GM12801 (cell line): Measurements from ENCODE around the gene HOMER2.

Source experiments
- CTCF ChIP-seq: IDR thresholded peaks from one replicate; pipeline ENCODE4 v1.5.1; 2011; ENCODE audit warnings: control low read depth; ENCODE audit not compliant: insufficient read length; ENCODE audit errors: extremely low read depth

The HOMER2 gene

GRCh38 chr15:82890995-82891390 is 61.5 kb downstream of the HOMER2 start:
- TF ChIP-seq CTCF: no peak

DNA sequence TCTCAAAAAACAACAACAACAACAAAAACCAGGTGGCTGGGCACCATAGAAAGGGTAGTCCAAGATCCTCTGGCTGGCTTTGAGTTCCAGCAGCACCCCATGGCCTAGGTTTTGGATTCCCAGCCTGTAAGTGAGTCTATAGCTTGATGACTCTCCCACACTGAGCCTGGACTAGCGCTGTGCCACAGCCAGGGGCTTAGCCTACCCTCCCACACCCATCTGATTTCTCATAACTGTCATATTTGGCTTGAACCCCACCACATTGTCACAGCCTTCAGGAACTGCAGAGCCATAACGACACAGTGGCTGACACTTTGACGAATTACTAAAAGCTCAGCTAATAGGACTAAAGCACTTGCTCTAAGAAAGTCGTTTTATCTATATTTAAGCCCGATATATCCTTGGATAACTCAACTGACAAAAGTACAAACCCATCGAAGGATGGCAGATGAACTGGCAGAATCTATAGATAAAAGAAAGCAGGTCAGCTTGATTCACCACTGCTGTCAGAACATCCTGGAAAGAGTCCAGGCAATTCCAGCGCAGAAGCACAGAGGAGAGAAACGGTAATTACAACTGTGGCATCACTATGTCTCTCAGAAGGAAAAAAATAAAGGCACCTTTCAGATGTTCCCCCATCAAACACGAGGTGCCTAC is 62.1 kb downstream of the HOMER2 start:
- no peak for TF ChIP-seq CTCF

DNA sequence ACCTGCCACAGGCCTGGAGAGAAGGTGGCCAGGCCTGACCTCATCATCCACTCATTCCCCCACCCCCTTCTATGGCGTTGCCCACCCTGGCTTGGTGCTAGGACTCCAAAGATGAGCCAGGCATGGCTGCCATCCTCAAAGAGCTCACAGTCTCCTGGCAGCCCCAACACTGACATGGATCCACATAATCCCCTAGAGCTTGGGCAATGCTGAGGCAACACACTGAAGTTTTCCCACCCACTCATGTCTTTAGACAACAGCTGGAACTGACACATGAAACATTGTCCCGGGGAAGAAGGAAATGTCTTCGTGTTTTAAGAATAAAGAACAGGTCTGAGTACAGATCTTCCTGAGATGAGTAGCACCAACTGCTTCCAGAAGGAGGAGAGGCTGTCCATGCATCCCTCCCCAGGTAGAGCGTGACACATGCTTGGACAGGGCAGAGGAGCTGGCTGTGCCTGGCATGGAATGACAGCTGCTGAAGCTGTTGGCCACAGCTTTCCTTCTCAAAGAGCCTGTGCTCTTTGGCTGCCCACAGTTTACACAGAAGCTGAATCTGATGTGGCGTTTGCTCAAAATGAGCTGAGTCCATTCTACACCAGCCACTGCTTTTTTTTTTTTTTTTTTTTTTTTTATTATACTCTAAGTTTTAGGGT is 70.1 kb downstream of the HOMER2 start:
- no peak for TF ChIP-seq CTCF

GRCh38 chr15:82881747-82882146 is 70.8 kb downstream of the HOMER2 start:
- TF ChIP-seq CTCF: no peak

GRCh38 chr15:82880704-82881103 is 71.8 kb downstream of the HOMER2 start:
- TF ChIP-seq CTCF: no peak

DNA sequence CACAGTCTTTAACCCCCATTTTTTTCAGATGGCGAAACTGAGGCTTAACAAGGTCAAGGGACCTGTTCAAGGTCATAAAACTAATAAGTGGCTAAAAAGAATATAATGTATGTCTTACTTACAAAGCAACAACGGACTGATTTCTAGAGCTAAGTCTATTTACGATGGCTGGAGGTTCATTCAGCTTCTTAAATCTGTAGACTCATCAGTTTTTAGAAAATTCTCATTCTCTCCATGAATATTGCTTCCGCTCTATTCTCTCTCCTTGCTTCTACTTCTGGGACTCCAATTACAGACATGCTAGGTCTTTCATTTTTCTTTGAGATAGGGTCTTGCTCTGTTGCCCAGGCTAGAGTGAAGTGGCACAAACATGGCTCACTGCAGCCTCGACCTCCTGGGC is 74.2 kb downstream of the HOMER2 start:
- no peak for TF ChIP-seq CTCF

- no peak for TF ChIP-seq CTCF
Measured at GRCh38 chr15:82877825-82878224, 74.7 kb downstream of the HOMER2 start.
